Ascending aorta (tissue), 2 donors: Measurements from ENCODE around the gene SCRT2. TPM values are rescaled to one million over a fixed set of nuclear protein-coding genes. Genes with fewer than 3 reads are reported as not detected.

Experiments used
- DNase-seq, 2 donors: peaks; one replicate each; pipeline ENCODE4 v3.0.0-alpha.2; 2019; ENCODE audit warnings: low spot score in 2 of 2
- H3K27ac ChIP-seq, 2 donors: fragments of 200-600 bp; sonication (generic); one replicate each; pipeline ENCODE4 v1.5.1; 2016 to 2017; ENCODE audit warnings: mild to moderate bottlenecking in 1 of 2
- H3K27me3 ChIP-seq: fragments of 200-600 bp; sonication (generic); one replicate; pipeline ENCODE4 v1.5.1; 2017
- H3K36me3 ChIP-seq, 2 donors: fragments of 200-600 bp; sonication (generic); one replicate each; pipeline ENCODE4 v1.5.1; 2016
- H3K4me1 ChIP-seq, 2 donors: fragments of 200-600 bp; sonication (generic); one replicate each; pipeline ENCODE4 v1.5.1; 2016 to 2017; ENCODE audit warnings: mild to moderate bottlenecking in 1 of 2
- H3K4me3 ChIP-seq, 2 donors: fragments of 200-600 bp; sonication (generic); one replicate each; pipeline ENCODE4 v1.5.1; 2016 to 2017; ENCODE audit warnings: mild to moderate bottlenecking in 1 of 2
- H3K9me3 ChIP-seq, 2 donors: fragments of 200-600 bp; sonication (generic); one replicate each; pipeline ENCODE4 v1.5.1; 2016
- intact Hi-C: fragments of 100-400 bp; cut with DNase I; formaldehyde crosslinking; loops from one replicate; pipeline ENCODE4 v1.15.1; 2023
- total RNA-seq: library from RNA; depleted of rRNA; stranded (reverse); fragments of >200 nt; gene quantifications from one replicate; pipeline ENCODE4 v1.1.0, GENCODE V29; 2016
- TF ChIP-seq, protein P1 (sequence below), 3 experiments: fragments of 200-600 bp in 2 of 3; fragments of 450-650 bp in 1 of 3; sonication (generic) in 2 of 3; IDR thresholded peaks; one replicate each; pipeline ENCODE4 v1.5.1; 2016 to 2019; ENCODE audit warnings: antibody characterized with exemption in 3 of 3, mild to moderate bottlenecking in 1 of 3, moderate library complexity in 1 of 3

SCRT2 gene
- total RNA-seq, 1 donor from 2014 or later, result not detected

- no peak for DNase-seq
- TF ChIP-seq, protein P1, sequence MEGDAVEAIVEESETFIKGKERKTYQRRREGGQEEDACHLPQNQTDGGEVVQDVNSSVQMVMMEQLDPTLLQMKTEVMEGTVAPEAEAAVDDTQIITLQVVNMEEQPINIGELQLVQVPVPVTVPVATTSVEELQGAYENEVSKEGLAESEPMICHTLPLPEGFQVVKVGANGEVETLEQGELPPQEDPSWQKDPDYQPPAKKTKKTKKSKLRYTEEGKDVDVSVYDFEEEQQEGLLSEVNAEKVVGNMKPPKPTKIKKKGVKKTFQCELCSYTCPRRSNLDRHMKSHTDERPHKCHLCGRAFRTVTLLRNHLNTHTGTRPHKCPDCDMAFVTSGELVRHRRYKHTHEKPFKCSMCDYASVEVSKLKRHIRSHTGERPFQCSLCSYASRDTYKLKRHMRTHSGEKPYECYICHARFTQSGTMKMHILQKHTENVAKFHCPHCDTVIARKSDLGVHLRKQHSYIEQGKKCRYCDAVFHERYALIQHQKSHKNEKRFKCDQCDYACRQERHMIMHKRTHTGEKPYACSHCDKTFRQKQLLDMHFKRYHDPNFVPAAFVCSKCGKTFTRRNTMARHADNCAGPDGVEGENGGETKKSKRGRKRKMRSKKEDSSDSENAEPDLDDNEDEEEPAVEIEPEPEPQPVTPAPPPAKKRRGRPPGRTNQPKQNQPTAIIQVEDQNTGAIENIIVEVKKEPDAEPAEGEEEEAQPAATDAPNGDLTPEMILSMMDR (IDR thresholded peaks at IDR 0.05), result no peak
- H3K4me3 ChIP-seq, result no peak overlapping the region
- intact Hi-C loops, result no loop called here
- H3K4me1 ChIP-seq, result no peaks in the 10 kb centered on the region
- no peaks in the 10 kb centered on the region for H3K36me3 ChIP-seq
- H3K9me3 ChIP-seq, result no peaks in the 10 kb centered on the region
- no peaks in the 10 kb centered on the region for H3K27me3 ChIP-seq
- H3K27ac ChIP-seq, result no peak overlapping the region
These were observed 57.5 kb downstream of the SCRT2 start for GRCh38 chr20:617934-618690.

DNA sequence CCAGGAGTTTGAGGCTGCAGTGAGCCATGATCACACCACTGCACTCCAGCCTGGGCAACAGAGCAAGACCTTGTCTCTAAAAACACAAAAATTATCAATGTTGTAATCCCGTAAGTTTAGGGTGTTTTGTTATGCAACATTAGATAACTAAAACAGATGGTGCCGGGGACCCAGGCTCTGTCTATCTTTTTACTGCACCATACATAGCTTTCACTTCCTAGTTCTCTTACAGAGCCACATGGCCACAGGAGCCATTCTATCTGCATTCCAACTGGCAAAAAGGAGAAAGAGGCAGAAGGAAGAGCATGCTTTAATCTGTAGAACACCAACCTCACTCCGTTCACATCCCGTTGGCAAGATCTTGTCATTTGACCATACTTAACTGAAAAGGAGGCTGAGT lies 60.1 kb downstream of the SCRT2 start:
- Histone ChIP-seq H3K9me3 (no peaks in the 10 kb centered on the region), H3K27me3 (no peaks in the 10 kb centered on the region), H3K4me3 (no peak overlapping the region), H3K27ac (no peak overlapping the region), H3K4me1 (no peaks in the 10 kb centered on the region), H3K36me3 (no peaks in the 10 kb centered on the region)
- TF ChIP-seq, protein P1 (IDR thresholded peaks at IDR 0.05), result no peak
- intact Hi-C loops, result no loop called here
- no peak for DNase-seq

DNA sequence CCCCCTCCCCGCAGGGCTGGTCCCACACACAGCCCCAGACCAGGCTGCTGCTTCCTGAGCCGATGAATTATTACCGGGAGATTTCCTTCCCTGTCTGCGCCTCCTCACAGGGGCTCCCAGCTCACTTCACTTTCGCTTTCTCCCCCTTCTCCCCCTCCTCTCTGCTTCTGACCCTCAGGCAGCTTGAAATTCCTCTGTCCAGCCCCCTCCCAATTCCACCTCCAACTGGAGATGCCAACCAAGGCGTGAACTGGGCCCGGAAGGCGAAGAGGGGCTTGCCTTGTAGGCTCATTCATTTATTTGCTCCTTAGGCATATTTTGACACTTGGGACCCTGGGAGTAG lies 63.8 kb downstream of the SCRT2 start:
- intact Hi-C loops, result no loop called here
- no peak overlapping the region for H3K4me3 ChIP-seq
- TF ChIP-seq, protein P1 (IDR thresholded peaks at IDR 0.05), result no peak
- H3K36me3 ChIP-seq, result no peaks in the 10 kb centered on the region
- H3K9me3 ChIP-seq, result no peaks in the 10 kb centered on the region
- no peak overlapping the region for H3K27ac ChIP-seq
- H3K4me1 ChIP-seq, result no peaks in the 10 kb centered on the region
- no peak for DNase-seq
- H3K27me3 ChIP-seq, result no peaks in the 10 kb centered on the region

Other genes starting within 250 kb of the SCRT2 start
- gene TBC1D20, start 213.3 kb downstream of the SCRT2 start, total RNA-seq, result 32.5 TPM
- gene CSNK2A1, start 132.0 kb downstream of the SCRT2 start, total RNA-seq, result 74.1 TPM
- gene TCF15, start 65.5 kb downstream of the SCRT2 start, total RNA-seq, result 8.3 TPM
- 28.8 TPM for gene SRXN1, start 22.6 kb downstream of the SCRT2 start, total RNA-seq
- 3.0 TPM for gene SLC52A3, start 92.7 kb upstream of the SCRT2 start, total RNA-seq
- gene FAM110A, start 157.9 kb upstream of the SCRT2 start, total RNA-seq, result 9.7 TPM
- gene ANGPT4, start 240.5 kb upstream of the SCRT2 start, total RNA-seq, result 5.7 TPM